Adipose tissue (tissue), 3 donors: ENCODE measurements around the gene ABTB1. TPM values are rescaled to one million over a fixed set of nuclear protein-coding genes. Genes with fewer than 3 reads are reported as not detected.
"Not testable (repeated sequence)": the region's sequence is repeated elsewhere in the genome, so short reads cannot be mapped to it uniquely, and the experiment has no call there.

Experiments used
- H3K27ac ChIP-seq: one replicate; pipeline ENCODE4 v1.5.1; 2013; ENCODE audit warnings: low read depth, low read length
- WGBS, 3 donors: extraction: QIAGEN DNeasy Blood & Tissue Kit; methylation state at CpG; one replicate each; pipeline ENCODE4 v1.1.7; 2013; 5-methylcytosine and 5-hydroxymethylcytosine counted together
- polyA plus RNA-seq, 3 donors: library from polyadenylated mRNA; stranded (reverse); fragments of 200-250 nt; gene quantifications; one replicate each; pipeline ENCODE4 v1.2.3, GENCODE V29; 2013
- donor health status: healthy with polysubstance abuse.
- donor health status: Bipolar disorder and iron deficiency.
- donor health status: healthy.

The ABTB1 gene
- polyA plus RNA-seq, 3 donors, result 26.0 to 78.4 (median 54.4) TPM

GRCh38 chr3:127694467-127695215 is 21.9 kb downstream of the ABTB1 start:
- WGBS, 3 donors, result 74 to 83% (median 81%) methylated on average over 17 of the region's 17 CpGs
- no peak overlapping the region for H3K27ac ChIP-seq

- WGBS, 3 donors, result 27 to 39% (median 30%) methylated on average over 16 of the region's 16 CpGs
- no peak overlapping the region for H3K27ac ChIP-seq
Measured at GRCh38 chr3:127697551-127698240, 24.9 kb downstream of the ABTB1 start.

GRCh38 chr3:127698286-127698685 is 25.5 kb downstream of the ABTB1 start:
- WGBS, 3 donors, result 46 to 84% (median 64%) methylated on average over 3 of the region's 3 CpGs
- no peak overlapping the region for H3K27ac ChIP-seq

- H3K27ac ChIP-seq, result no peak overlapping the region
- 66 to 77% (median 70%) methylated on average over 6 of the region's 6 CpGs for WGBS, 3 donors
Measured at GRCh38 chr3:127698691-127699415, 26.1 kb downstream of the ABTB1 start.

- WGBS, 3 donors, result 75 to 80% (median 77%) methylated on average over 9 of the region's 9 CpGs
- H3K27ac ChIP-seq, result no peak overlapping the region
Measured at GRCh38 chr3:127699416-127700300, 26.9 kb downstream of the ABTB1 start.

- H3K27ac ChIP-seq, result no peak overlapping the region
- WGBS, 3 donors, result 71 to 87% (median 80%) methylated on average over 5 of the region's 5 CpGs
Measured at GRCh38 chr3:127700406-127700805, 27.7 kb downstream of the ABTB1 start.

- H3K27ac ChIP-seq, result no peak overlapping the region
- 60 to 81% (median 73%) methylated on average over 11 of the region's 11 CpGs for WGBS, 3 donors
Measured at GRCh38 chr3:127701280-127701911, 28.6 kb downstream of the ABTB1 start.

GRCh38 chr3:127702151-127702578 is 29.4 kb downstream of the ABTB1 start:
- 49 to 53% (median 52%) methylated on average over 4 of the region's 4 CpGs for WGBS, 3 donors
- no peak overlapping the region for H3K27ac ChIP-seq

GRCh38 chr3:127704840-127705239 is 32.1 kb downstream of the ABTB1 start:
- WGBS, 3 donors, result 81 to 97% (median 90%) methylated on average over 4 of the region's 4 CpGs
- H3K27ac ChIP-seq, result not testable (repeated sequence)

- 57 to 76% (median 75%) methylated on average over 7 of the region's 7 CpGs for WGBS, 3 donors
- H3K27ac ChIP-seq, result no peak overlapping the region
Measured at GRCh38 chr3:127706312-127706711, 33.6 kb downstream of the ABTB1 start.

GRCh38 chr3:127706785-127707351 is 34.1 kb downstream of the ABTB1 start:
- WGBS, 3 donors, result 80 to 87% (median 85%) methylated on average over 16 of the region's 16 CpGs
- no peak overlapping the region for H3K27ac ChIP-seq

GRCh38 chr3:127707851-127708411 is 35.2 kb downstream of the ABTB1 start:
- 41 to 55% (median 44%) methylated on average over 13 of the region's 13 CpGs for whole genome bisulfite sequencing, 3 donors

GRCh38 chr3:127708837-127709236 is 36.1 kb downstream of the ABTB1 start:
- H3K27ac ChIP-seq, result no peak overlapping the region
- 64 to 87% (median 76%) methylated on average over 2 of the region's 2 CpGs for WGBS, 3 donors

More at GRCh38 chr3:127707851-127708411, 35.2 kb downstream of the ABTB1 start:
- no peak overlapping the region for H3K27ac ChIP-seq

GRCh38 chr3:127709320-127710060 is 36.7 kb downstream of the ABTB1 start:
- no peak overlapping the region for H3K27ac ChIP-seq
- WGBS, 3 donors, result 69 to 76% (median 73%) methylated on average over 3 of the region's 3 CpGs

- WGBS, 3 donors, result 79 to 81% (median 81%) methylated on average over 18 of the region's 18 CpGs
- no peak overlapping the region for H3K27ac ChIP-seq
Measured at GRCh38 chr3:127710155-127710941, 37.6 kb downstream of the ABTB1 start.
